ENCODE data around the gene SORCS2. TPM values are rescaled to one million over a fixed set of nuclear protein-coding genes. Genes with fewer than 3 reads are reported as not detected.

Gene SORCS2
- polyA plus RNA-seq, 1 donor from 2014 or later: 1.0 TPM

- Histone ChIP-seq H3K79me2 (replicated peaks; ENCODE audit: insufficient read depth, low read length) (no peaks in the 10 kb centered on the region), H2AFZ (ENCODE audit: low read depth, low read length) (no peak overlapping the region), H3K4me3 (ENCODE audit: low read length) (no peak overlapping the region), H3K4me2 (ENCODE audit: low read length) (no peak overlapping the region), H3K27ac (ENCODE audit: low read length) (no peak overlapping the region), H3K27me3 (ENCODE audit: insufficient read depth, low read depth, low read length) (no peaks in the 10 kb centered on the region), H3K9ac (ENCODE audit: low read length) (no peak overlapping the region), H3K9me2 (ENCODE audit: insufficient read depth, low read length) (no peaks in the 10 kb centered on the region), H4K20me1 (ENCODE audit: insufficient read depth) (no peaks in the 10 kb centered on the region), H3K9me3 (ENCODE audit: low read length) (no peaks in the 10 kb centered on the region), H3F3A (ENCODE audit: insufficient read depth, low read length, poor library complexity, severe bottlenecking) (no peaks in the 10 kb centered on the region), H3K36me3 (ENCODE audit: insufficient read depth, low read length) (no peaks in the 10 kb centered on the region)
- no peak for TF ChIP-seq TAF1 (IDR thresholded peaks at IDR 0.05; ENCODE audit: low read depth)
- no peak for TF ChIP-seq EP300 (conservative IDR thresholded peaks at IDR 0.05; ENCODE audit: poor library complexity, severe bottlenecking)
- TF ChIP-seq REST (IDR thresholded peaks at IDR 0.05; ENCODE audit: borderline replicate concordance): no peak
- no peak for TF ChIP-seq MXI1 (conservative IDR thresholded peaks at IDR 0.05; ENCODE audit: poor library complexity, severe bottlenecking)
- TF ChIP-seq EZH2 (IDR thresholded peaks at IDR 0.05; ENCODE audit: borderline replicate concordance, insufficient read depth, low read length, poor library complexity, severe bottlenecking): no peak
- no peak for TF ChIP-seq RAD21 (conservative IDR thresholded peaks at IDR 0.05)
- TF ChIP-seq CTCF (IDR thresholded peaks at IDR 0.05; ENCODE audit: poor library complexity, severe bottlenecking): no peak
- no peak for TF ChIP-seq POLR2AphosphoS5 (IDR thresholded peaks at IDR 0.05)
- no peak for TF ChIP-seq SMC3 (conservative IDR thresholded peaks at IDR 0.05; ENCODE audit: poor library complexity)
Observed at GRCh38 chr4:7182616-7183015, 9.7 kb upstream of the SORCS2 start.

- no peaks in the 10 kb centered on the region for H3K9me2 ChIP-seq (ENCODE audit: insufficient read depth, low read length)
Observed at GRCh38 chr4:7183161-7183560, 9.2 kb upstream of the SORCS2 start.

More at GRCh38 chr4:7183161-7183560, 9.2 kb upstream of the SORCS2 start:
- Histone ChIP-seq H2AFZ (ENCODE audit: low read depth, low read length) (no peak overlapping the region), H3K4me3 (ENCODE audit: low read length) (no peak overlapping the region), H3K27ac (ENCODE audit: low read length) (no peak overlapping the region), H4K20me1 (ENCODE audit: insufficient read depth) (no peaks in the 10 kb centered on the region), H3F3A (ENCODE audit: insufficient read depth, low read length, poor library complexity, severe bottlenecking) (no peaks in the 10 kb centered on the region), H3K4me2 (ENCODE audit: low read length) (no peak overlapping the region), H3K27me3 (ENCODE audit: insufficient read depth, low read depth, low read length) (no peaks in the 10 kb centered on the region), H3K79me2 (replicated peaks; ENCODE audit: insufficient read depth, low read length) (no peaks in the 10 kb centered on the region), H3K9me3 (ENCODE audit: low read length) (no peaks in the 10 kb centered on the region), H3K36me3 (ENCODE audit: insufficient read depth, low read length) (no peaks in the 10 kb centered on the region), H3K9ac (ENCODE audit: low read length) (no peak overlapping the region)
- TF ChIP-seq CTCF (IDR thresholded peaks at IDR 0.05; ENCODE audit: poor library complexity, severe bottlenecking) (no peak), RAD21 (conservative IDR thresholded peaks at IDR 0.05) (no peak), SMC3 (conservative IDR thresholded peaks at IDR 0.05; ENCODE audit: poor library complexity) (no peak), EP300 (conservative IDR thresholded peaks at IDR 0.05; ENCODE audit: poor library complexity, severe bottlenecking) (no peak), EZH2 (IDR thresholded peaks at IDR 0.05; ENCODE audit: borderline replicate concordance, insufficient read depth, low read length, poor library complexity, severe bottlenecking) (no peak), REST (IDR thresholded peaks at IDR 0.05; ENCODE audit: borderline replicate concordance) (no peak), TAF1 (IDR thresholded peaks at IDR 0.05; ENCODE audit: low read depth) (no peak), MXI1 (conservative IDR thresholded peaks at IDR 0.05; ENCODE audit: poor library complexity, severe bottlenecking) (no peak), POLR2AphosphoS5 (IDR thresholded peaks at IDR 0.05) (no peak)

Data from neural cell (in vitro differentiated cells).